Measurements from ENCODE around the gene ACADM.

- TF ChIP-seq, protein P1, sequence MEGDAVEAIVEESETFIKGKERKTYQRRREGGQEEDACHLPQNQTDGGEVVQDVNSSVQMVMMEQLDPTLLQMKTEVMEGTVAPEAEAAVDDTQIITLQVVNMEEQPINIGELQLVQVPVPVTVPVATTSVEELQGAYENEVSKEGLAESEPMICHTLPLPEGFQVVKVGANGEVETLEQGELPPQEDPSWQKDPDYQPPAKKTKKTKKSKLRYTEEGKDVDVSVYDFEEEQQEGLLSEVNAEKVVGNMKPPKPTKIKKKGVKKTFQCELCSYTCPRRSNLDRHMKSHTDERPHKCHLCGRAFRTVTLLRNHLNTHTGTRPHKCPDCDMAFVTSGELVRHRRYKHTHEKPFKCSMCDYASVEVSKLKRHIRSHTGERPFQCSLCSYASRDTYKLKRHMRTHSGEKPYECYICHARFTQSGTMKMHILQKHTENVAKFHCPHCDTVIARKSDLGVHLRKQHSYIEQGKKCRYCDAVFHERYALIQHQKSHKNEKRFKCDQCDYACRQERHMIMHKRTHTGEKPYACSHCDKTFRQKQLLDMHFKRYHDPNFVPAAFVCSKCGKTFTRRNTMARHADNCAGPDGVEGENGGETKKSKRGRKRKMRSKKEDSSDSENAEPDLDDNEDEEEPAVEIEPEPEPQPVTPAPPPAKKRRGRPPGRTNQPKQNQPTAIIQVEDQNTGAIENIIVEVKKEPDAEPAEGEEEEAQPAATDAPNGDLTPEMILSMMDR (IDR thresholded peaks at IDR 0.05), result no peak
- TF ChIP-seq EP300 (IDR thresholded peaks at IDR 0.05) (no peak), POLR2A (IDR thresholded peaks at IDR 0.05) (no peak)
Measured at GRCh38 chr1:75725861-75726361, 1.4 kb downstream of the ACADM start.
